C4-2B (cell line): Measurements from ENCODE around the gene WWOX.
A peak's percentile ranks its signal among the peaks of the same experiment; 100 is the strongest.

Source experiments
- H3K27ac ChIP-seq: fragments of 450-650 bp; 2 replicates; pipeline ENCODE4 v1.5.1; 2017
- CTCF ChIP-seq: fragments of 450-650 bp; conservative IDR thresholded peaks from 2 replicates; pipeline ENCODE4 v1.5.1; 2017; ENCODE audit warnings: mild to moderate bottlenecking
- ZFX ChIP-seq: fragments of 450-650 bp; IDR thresholded peaks from 2 replicates; pipeline ENCODE4 v1.6.1; 2017

WWOX gene

GRCh38 chr16:78455861-78456260 lies 356.4 kb downstream of the WWOX start:
- H3K27ac ChIP-seq = no peak overlapping the region
- TF ChIP-seq CTCF (no peak), ZFX (no peak)

- H3K27ac ChIP-seq = no peak overlapping the region
- TF ChIP-seq ZFX (no peak), CTCF (peak; percentile 28)
Observed at GRCh38 chr16:78458588-78458987, 359.1 kb downstream of the WWOX start.

DNA sequence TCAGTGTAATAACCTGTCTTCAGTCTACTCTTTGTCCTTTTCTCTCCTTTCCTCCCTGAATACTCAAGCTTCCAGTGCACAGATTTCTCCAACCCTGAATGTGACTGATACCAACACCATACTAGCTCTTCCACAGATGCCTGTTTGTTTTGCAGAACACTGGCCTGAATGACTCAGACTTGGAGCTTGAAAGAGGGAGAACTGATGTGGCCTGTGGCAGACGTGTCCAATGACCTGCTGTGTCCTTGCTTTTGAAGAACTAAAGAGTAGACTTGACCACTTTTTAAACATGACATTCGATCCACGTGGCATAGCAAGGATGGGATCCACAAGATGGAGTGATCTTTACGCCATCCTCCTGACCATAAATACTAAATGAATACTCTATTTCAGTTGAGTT lies 361.0 kb downstream of the WWOX start:
- TF ChIP-seq CTCF = no peak
- TF ChIP-seq ZFX = no peak
- H3K27ac ChIP-seq = no peak overlapping the region

DNA sequence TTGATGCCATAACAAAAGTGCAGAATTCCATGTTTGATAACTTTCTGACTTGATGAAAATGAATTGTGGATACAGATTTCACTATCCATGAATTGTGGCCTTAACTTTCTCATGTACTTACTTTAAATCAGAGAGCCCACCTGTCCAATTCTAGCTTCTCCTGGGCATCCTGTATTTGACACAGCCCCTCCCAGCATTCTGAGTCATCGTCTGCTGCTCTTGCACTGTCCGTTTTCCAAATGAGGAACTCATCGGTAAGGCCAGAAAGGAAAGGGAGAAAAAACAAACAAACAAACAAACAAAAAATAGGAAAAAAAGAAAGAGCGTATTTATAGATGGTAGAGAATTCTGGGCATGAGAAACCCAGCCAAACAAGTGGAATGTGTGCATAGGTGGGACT lies 361.6 kb downstream of the WWOX start:
- TF ChIP-seq ZFX (no peak), CTCF (no peak)
- no peak overlapping the region for H3K27ac ChIP-seq

GRCh38 chr16:78461496-78462287 lies 362.2 kb downstream of the WWOX start:
- H3K27ac ChIP-seq = no peak overlapping the region
- TF ChIP-seq ZFX (no peak), CTCF (no peak)

DNA sequence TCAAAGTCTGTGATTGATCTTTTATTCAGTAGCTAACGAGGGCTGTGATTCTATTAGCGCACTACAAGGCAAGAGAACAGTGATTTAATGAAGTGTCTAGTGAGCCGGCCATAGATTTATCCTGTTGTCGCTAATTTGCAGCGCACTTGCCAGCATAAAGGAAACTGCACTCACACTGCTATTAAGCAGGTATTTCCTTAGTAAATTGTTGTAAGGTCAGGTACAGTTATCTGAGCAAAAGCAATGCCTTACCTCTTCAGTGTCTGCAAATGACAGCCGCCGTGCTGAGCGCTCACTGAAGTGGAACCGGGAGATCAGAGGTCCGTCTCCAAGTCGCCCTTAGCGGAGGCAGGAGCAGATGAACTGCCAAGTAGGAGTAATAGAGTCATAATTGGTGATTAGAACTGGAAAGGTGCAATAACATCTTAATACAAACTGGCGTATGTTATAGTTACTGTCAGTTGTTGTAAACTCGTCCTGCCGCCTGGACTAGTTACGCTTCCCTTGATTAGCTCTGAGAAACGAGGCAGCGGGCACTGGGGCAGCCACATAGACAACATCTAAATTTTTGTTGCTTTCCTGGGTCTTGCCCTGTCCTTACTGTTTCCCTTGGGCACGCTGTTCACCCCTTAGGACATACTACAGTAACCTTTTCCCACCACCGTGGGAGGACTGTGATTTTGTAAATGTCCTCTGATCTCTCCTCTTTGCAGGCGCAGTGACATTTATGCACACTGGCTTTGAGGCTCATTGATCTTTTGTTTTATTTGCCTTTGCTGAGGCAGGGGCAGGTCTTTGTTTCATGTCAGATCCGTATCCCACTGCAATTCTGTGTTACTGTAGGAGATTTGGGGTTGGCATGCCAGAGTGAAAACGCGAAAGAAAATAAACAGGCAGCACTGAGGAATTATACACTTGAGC lies 363.1 kb downstream of the WWOX start:
- TF ChIP-seq CTCF = no peak
- TF ChIP-seq ZFX = no peak
- no peak overlapping the region for H3K27ac ChIP-seq

- no peak for TF ChIP-seq ZFX
- TF ChIP-seq CTCF = no peak
- no peak overlapping the region for H3K27ac ChIP-seq
Observed at GRCh38 chr16:78463591-78463990, 364.1 kb downstream of the WWOX start.
